Esophagus squamous epithelium (tissue), 5 donors: ENCODE data around the gene NAA20. TPM values are rescaled to one million over a fixed set of nuclear protein-coding genes. Genes with fewer than 3 reads are reported as not detected.

Source experiments
- DNase-seq: peaks from one replicate; lab custom pipeline; 2025; lab: John Stamatoyannopoulos, UW
- H3K27ac ChIP-seq, 4 donors: fragments of 200-600 bp; sonication (generic); one replicate each; pipeline ENCODE4 v1.5.1; 2016 to 2019; ENCODE audit warnings: mild to moderate bottlenecking in 1 of 4
- H3K27me3 ChIP-seq, 4 donors: fragments of 200-600 bp; sonication (generic); 1 replicate in 3 of 4; 2 replicates in 1 of 4; pipeline versions ENCODE4 v1.5.1 to v1.6.0; 2017 to 2021; ENCODE audit warnings: antibody characterized with exemption in 1 of 4
- H3K36me3 ChIP-seq, 3 donors: fragments of 200-600 bp; sonication (generic); one replicate each; pipeline ENCODE4 v1.5.1; 2016 to 2019
- H3K4me1 ChIP-seq, 3 donors: fragments of 200-600 bp; sonication (generic); one replicate each; pipeline ENCODE4 v1.5.1; 2017 to 2019
- H3K4me3 ChIP-seq, 4 donors: fragments of 200-600 bp; sonication (generic); 1 replicate in 3 of 4; 2 replicates in 1 of 4; pipeline ENCODE4 v1.5.1; 2016 to 2019; ENCODE audit warnings: mild to moderate bottlenecking in 2 of 4, moderate library complexity in 1 of 4
- H3K9me3 ChIP-seq, 3 donors: fragments of 200-600 bp; sonication (generic); one replicate each; pipeline ENCODE4 v1.5.1; 2016 to 2019
- POLR2A ChIP-seq, 4 donors: fragments of 450-650 bp; IDR thresholded peaks; one replicate each; pipeline ENCODE4 v1.6.1; 2017; ENCODE audit warnings: antibody characterized with exemption in 4 of 4, mild to moderate bottlenecking in 4 of 4, moderate library complexity in 3 of 4
- WGBS, 2 donors: methylation state at CpG; one replicate each; pipeline ENCODE4 v1.1.5; 2018; 5-methylcytosine and 5-hydroxymethylcytosine counted together
- intact Hi-C: fragments of 100-400 bp; cut with DNase I; formaldehyde crosslinking; loops from one replicate; pipeline ENCODE4 v1.15.0; 2022
- total RNA-seq, 4 donors: library from RNA; depleted of rRNA; stranded (reverse); fragments of >200 nt; gene quantifications; one replicate each; pipeline ENCODE4 v1.1.0, GENCODE V29; 2016
- TF ChIP-seq, protein P1 (sequence below), 6 experiments: fragments of 450-650 bp in 4 of 6; fragments of 200-600 bp in 2 of 6; sonication (generic) in 2 of 6; IDR thresholded peaks; one replicate each; pipeline ENCODE4 v1.5.1; 2016 to 2019; ENCODE audit warnings: antibody characterized with exemption in 6 of 6, mild to moderate bottlenecking in 4 of 6, moderate library complexity in 4 of 6
- donor health status: DM: yes; HTN: yes; CAD: no.

NAA20 gene
- total RNA-seq, 4 donors from 2014 or later, result 115 to 164 (median 139) TPM

DNA sequence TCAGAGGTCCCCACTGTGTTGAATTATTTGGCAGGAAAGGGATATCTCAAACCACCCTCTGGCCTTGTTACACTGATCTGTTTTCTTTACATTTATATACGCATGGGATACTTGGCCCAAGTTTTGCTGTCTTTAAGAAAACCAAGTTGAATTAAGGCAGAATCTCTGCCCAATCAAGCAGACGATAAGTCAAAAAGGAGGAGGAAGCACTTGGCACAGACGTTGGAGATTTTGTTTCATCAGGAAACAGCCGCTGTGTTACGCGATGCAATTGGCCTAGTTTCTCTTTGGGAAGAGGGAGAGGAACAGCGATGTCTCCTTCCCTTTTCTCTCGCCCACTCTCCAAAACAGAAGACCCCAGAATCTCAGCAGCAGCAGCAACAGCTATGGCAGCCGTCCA, 20.2 kb upstream of the NAA20 start:
- intact Hi-C loops, result loop anchor here (10.0 kb wide), 1 partner anchor 212 kb away; no protein-coding TSS in a partner anchor
- H3K4me3 ChIP-seq, result no peak overlapping the region
- H3K4me1 ChIP-seq, result peaks cover 20 to 89% (median 40%) of the 10 kb centered on the region in 3 donors
- peaks cover 19 to 72% (median 20%) of the 10 kb centered on the region in 3 donors for H3K36me3 ChIP-seq
- TF ChIP-seq POLR2A (IDR thresholded peaks at IDR 0.05), result no peak
- TF ChIP-seq, protein P1, sequence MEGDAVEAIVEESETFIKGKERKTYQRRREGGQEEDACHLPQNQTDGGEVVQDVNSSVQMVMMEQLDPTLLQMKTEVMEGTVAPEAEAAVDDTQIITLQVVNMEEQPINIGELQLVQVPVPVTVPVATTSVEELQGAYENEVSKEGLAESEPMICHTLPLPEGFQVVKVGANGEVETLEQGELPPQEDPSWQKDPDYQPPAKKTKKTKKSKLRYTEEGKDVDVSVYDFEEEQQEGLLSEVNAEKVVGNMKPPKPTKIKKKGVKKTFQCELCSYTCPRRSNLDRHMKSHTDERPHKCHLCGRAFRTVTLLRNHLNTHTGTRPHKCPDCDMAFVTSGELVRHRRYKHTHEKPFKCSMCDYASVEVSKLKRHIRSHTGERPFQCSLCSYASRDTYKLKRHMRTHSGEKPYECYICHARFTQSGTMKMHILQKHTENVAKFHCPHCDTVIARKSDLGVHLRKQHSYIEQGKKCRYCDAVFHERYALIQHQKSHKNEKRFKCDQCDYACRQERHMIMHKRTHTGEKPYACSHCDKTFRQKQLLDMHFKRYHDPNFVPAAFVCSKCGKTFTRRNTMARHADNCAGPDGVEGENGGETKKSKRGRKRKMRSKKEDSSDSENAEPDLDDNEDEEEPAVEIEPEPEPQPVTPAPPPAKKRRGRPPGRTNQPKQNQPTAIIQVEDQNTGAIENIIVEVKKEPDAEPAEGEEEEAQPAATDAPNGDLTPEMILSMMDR (IDR thresholded peaks at IDR 0.05), result no peak
- 42 to 54% methylated on average over 9 of the region's 9 CpGs for WGBS, 2 donors
- H3K9me3 ChIP-seq, result no peaks in the 10 kb centered on the region
- H3K27me3 ChIP-seq, result no peaks in the 10 kb centered on the region
- peak overlapping the region in 3 of 4 donors; percentile 54 to 89 (median 66) for H3K27ac ChIP-seq
- DNase-seq, result no peak

DNA sequence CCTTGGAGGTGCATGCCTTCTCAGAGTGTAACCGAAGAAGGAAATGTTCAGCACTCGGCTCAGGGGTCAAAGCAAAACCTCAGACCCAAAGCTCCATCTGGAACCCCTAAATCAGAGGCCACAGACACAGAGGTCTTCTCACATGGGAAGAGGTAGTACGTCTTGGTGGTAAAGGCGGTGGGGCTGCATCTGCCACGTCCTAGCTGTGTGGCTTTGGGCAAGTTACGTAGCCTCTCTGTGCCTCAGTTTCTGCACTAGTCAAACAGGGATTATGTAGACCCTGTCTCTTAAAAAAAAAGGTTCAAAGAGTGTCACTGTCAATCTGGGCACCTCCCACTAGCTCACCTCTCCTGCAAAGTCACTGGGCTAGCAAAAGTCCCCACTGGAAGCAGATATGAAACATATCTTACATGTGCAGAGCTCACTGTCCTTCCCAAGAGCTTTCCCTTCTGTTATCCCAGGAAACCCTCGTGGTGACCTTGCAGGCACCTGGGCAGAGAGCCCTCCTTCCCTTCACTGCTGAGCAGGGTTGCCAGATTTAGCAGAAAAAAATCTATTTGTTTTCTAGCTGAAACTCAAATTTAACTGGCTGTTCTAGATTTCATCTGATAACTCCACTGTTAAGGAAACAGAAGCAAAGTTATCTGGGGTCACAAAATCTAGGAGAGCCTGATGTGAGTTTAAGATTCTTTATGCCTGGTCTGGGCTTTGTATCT, 18.0 kb upstream of the NAA20 start:
- Histone ChIP-seq H3K4me1 (peaks cover 5 to 89% (median 33%) of the 10 kb centered on the region in 3 donors), H3K9me3 (no peaks in the 10 kb centered on the region), H3K4me3 (no peak overlapping the region), H3K27ac (peak overlapping the region in 3 of 4 donors; percentile 64 to 68 (median 65)), H3K36me3 (peaks cover 20 to 82% (median 26%) of the 10 kb centered on the region in 3 donors), H3K27me3 (no peaks in the 10 kb centered on the region)
- TF ChIP-seq, protein P1 (IDR thresholded peaks at IDR 0.05), result no peak
- TF ChIP-seq POLR2A (IDR thresholded peaks at IDR 0.05), result no peak
- 76 to 84% methylated on average over 6 to 7 of the region's 7 CpGs for WGBS, 2 donors
- no peak for DNase-seq
- intact Hi-C loops, result loop anchor here (10.0 kb wide), 1 partner anchor 214 kb away; no protein-coding TSS in a partner anchor

DNA sequence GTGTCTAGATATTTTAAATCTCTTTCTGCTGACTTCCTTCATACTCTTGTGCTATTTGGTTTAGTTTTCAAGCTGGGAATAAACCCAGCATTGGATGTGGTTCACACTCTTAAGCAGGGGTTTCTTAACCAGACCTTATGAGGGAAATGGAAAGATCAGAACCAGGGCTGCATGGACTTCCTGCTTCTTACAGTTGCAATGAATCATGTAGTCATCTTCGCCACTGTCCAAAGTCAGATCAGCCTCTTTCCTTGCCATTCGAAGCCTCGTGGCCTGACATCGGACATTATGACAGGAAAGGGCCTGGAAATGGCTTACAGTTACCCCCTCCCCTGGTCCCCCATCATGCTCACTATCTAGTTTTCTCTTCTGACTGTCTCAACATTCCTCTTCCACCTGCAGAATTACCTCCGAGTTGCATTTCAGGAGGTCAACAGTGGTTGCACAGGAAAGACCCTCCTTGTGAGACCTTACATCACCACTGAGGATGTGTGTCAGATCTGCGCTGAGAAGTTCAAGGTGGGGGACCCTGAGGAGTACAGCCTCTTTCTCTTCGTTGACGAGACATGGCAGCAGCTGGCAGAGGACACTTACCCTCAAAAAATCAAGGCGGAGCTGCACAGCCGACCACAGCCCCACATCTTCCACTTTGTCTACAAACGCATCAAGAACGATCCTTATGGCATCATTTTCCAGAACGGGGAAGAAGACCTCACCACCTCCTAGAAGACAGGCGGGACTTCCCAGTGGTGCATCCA, 16.8 kb upstream of the NAA20 start:
- DNase-seq, result no peak
- Histone ChIP-seq H3K4me1 (peaks cover 0 to 84% (median 24%) of the 10 kb centered on the region in 3 donors), H3K4me3 (no peak overlapping the region), H3K27ac (peak overlapping the region in 3 of 4 donors; percentile 64 to 68 (median 65)), H3K36me3 (peaks cover 20 to 82% (median 26%) of the 10 kb centered on the region in 3 donors), H3K27me3 (no peaks in the 10 kb centered on the region), H3K9me3 (no peaks in the 10 kb centered on the region)
- intact Hi-C loops, result no loop called here
- no peak for TF ChIP-seq POLR2A (IDR thresholded peaks at IDR 0.05)
- TF ChIP-seq, protein P1 (IDR thresholded peaks at IDR 0.05), result no peak
- WGBS, 2 donors, result 69 to 77% methylated on average over 7 to 12 of the region's 14 CpGs

DNA sequence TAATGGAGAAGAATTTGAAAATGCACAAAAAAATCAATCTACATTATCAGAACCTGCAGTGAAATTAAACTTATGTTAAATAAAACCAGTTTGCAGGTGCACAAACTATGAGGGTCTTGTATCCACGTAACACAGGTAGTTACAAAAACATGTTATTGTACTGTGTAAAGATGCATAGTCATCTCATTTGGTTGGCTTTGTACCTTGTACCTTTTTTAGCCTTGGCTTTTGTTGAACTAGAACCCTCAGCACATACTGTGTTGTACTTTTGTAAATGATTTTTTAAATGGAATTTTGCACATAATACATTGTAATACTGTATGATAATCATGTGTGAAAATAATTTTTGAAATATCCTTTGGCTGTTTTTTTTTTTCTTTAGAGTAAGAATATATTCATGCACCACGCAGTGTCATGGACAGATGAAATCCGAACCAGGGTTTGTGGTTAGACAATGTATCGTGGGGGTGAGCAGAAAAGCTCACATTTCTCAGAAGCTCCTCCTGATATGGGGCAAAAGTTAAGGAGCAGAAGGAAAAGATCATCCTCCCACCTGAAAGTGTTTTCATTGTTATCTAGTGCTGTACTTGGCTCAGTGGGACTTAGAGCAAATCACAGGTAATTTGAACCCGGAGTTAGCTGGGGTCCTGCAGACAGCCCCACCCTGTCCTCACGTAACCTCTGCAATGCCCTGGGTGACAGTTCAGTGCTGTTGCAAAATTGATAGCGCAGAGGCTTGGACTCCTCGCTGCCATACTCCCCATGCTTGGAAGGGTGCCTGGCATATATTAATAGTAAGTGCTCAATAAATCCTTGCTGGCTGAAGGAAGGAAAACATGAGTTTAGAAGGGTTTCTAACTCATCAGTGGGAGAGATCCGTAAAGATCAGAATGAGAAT, 14.8 kb upstream of the NAA20 start:
- Histone ChIP-seq H3K4me3 (no peak overlapping the region), H3K36me3 (peaks cover 13 to 63% (median 26%) of the 10 kb centered on the region in 3 donors), H3K4me1 (peaks cover 0 to 65% (median 16%) of the 10 kb centered on the region in 3 donors), H3K9me3 (no peaks in the 10 kb centered on the region), H3K27ac (peak overlapping the region in 3 of 4 donors; percentile 70 to 82 (median 75)), H3K27me3 (no peaks in the 10 kb centered on the region)
- 58 to 61% methylated on average over 9 of the region's 9 CpGs for WGBS, 2 donors
- intact Hi-C loops, result no loop called here
- no peak for DNase-seq
- no peak for TF ChIP-seq POLR2A (IDR thresholded peaks at IDR 0.05)
- TF ChIP-seq, protein P1 (IDR thresholded peaks at IDR 0.05), result no peak
